HepG2 (cell line): ENCODE data around the gene ATP6V0E1. TPM values are rescaled to one million over a fixed set of nuclear protein-coding genes. Genes with fewer than 3 reads are reported as not detected.

ENCODE experiments used
- MTA1 ChIP-seq: sonication (generic); formaldehyde crosslinking; IDR thresholded peaks from 2 replicates; pipeline ENCODE4 v1.4.0; 2020; ENCODE audit warnings: missing genetic modification reagents, mild to moderate bottlenecking, borderline replicate concordance
- NCOA5 ChIP-seq: sonication (generic); formaldehyde crosslinking; IDR thresholded peaks from 2 replicates; pipeline ENCODE4 v1.4.0; 2020; ENCODE audit warnings: missing genetic modification reagents
- ZNF790 ChIP-seq: sonication (generic); formaldehyde crosslinking; IDR thresholded peaks from 2 replicates; pipeline ENCODE4 v1.8.0; 2022; ENCODE audit warnings: missing genetic modification reagents, mild to moderate bottlenecking, borderline replicate concordance
- polyA plus RNA-seq, 8 experiments: library from polyadenylated mRNA; depleted of rRNA in 3 of 8; stranded (reverse) in 7 of 8; unstranded in 1 of 8; fragments of >200 nt; fragmentation: Illumina TruSeq in 4 of 8; extraction: Trizol in 4 of 8; gene quantifications; 2 replicates each; pipeline versions ENCODE4 v1.2.1 to v1.2.3, GENCODE V29; 2011 to 2016; ENCODE audit warnings: low read depth in 4 of 8, missing spikeins in 1 of 8, mixed read lengths in 1 of 8; ENCODE audit not compliant: insufficient read depth in 1 of 8
- total RNA-seq, 5 experiments: library from RNA; depleted of rRNA; stranded (reverse); fragments of >200 nt; fragmentation: Illumina TruSeq; extraction: Trizol; gene quantifications; 2 replicates each; pipeline ENCODE4 v1.2.3, GENCODE V29; 2016; ENCODE audit warnings: low read depth in 1 of 5
- TF ChIP-seq, protein P1 (sequence below): sonication (generic); formaldehyde crosslinking; IDR thresholded peaks from 2 replicates; pipeline ENCODE4 v1.4.0; 2020; ENCODE audit warnings: missing genetic modification reagents
- TF ChIP-seq, protein P2 (sequence below): sonication (generic); formaldehyde crosslinking; conservative IDR thresholded peaks from 2 replicates; pipeline ENCODE4 v1.8.0; 2022; ENCODE audit warnings: mild to moderate bottlenecking, moderate library complexity, missing genetic modification reagents

The ATP6V0E1 gene
- total and polyA plus RNA-seq, 2 of the 13 experiments (the other 11 are each of a cell fraction or from before 2014, with no cell fraction given), result 143 to 215 TPM

DNA sequence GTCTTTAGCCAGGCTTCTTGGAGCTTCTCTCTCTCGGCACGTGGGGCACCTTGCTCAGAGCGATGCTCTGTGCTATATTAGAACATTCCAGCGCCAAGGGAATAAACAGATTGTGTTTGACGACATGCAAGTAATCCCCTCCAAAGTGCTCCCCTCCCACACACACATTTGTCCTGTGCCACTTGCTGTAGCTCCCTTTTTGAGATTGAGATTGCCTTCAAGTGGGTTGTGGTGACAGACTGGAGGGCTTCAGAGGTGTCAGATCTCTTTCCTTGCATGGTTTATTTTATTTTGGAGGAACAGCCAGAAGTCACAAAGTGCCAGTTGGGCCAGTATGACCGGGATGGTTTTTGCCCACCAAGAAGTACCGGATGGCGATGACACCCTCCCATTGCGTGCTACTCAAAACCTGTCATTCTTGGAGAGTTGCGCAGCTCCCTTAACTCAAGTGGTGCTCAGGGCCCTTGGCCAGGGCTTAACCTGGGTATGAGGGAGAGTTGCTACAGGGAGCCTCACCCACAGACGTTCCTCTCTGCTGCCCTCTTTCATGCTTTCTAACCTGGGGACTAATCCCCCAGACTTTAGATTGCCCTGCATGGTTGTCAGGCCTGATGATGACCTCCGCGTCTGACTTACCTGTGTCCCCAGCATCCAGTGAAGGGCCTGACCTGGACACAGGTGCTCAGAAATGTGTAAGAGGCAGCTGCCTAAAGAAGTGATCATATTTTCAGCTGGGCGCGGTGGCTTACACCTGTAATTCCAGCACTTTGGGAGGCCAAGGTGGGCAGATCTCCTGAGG is 43.1 kb upstream of the ATP6V0E1 start (continued):
- TF ChIP-seq, protein P1, sequence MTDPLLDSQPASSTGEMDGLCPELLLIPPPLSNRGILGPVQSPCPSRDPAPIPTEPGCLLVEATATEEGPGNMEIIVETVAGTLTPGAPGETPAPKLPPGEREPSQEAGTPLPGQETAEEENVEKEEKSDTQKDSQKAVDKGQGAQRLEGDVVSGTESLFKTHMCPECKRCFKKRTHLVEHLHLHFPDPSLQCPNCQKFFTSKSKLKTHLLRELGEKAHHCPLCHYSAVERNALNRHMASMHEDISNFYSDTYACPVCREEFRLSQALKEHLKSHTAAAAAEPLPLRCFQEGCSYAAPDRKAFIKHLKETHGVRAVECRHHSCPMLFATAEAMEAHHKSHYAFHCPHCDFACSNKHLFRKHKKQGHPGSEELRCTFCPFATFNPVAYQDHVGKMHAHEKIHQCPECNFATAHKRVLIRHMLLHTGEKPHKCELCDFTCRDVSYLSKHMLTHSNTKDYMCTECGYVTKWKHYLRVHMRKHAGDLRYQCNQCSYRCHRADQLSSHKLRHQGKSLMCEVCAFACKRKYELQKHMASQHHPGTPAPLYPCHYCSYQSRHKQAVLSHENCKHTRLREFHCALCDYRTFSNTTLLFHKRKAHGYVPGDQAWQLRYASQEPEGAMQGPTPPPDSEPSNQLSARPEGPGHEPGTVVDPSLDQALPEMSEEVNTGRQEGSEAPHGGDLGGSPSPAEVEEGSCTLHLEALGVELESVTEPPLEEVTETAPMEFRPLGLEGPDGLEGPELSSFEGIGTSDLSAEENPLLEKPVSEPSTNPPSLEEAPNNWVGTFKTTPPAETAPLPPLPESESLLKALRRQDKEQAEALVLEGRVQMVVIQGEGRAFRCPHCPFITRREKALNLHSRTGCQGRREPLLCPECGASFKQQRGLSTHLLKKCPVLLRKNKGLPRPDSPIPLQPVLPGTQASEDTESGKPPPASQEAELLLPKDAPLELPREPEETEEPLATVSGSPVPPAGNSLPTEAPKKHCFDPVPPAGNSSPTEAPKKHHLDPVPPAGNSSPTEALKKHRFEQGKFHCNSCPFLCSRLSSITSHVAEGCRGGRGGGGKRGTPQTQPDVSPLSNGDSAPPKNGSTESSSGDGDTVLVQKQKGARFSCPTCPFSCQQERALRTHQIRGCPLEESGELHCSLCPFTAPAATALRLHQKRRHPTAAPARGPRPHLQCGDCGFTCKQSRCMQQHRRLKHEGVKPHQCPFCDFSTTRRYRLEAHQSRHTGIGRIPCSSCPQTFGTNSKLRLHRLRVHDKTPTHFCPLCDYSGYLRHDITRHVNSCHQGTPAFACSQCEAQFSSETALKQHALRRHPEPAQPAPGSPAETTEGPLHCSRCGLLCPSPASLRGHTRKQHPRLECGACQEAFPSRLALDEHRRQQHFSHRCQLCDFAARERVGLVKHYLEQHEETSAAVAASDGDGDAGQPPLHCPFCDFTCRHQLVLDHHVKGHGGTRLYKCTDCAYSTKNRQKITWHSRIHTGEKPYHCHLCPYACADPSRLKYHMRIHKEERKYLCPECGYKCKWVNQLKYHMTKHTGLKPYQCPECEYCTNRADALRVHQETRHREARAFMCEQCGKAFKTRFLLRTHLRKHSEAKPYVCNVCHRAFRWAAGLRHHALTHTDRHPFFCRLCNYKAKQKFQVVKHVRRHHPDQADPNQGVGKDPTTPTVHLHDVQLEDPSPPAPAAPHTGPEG (CRISPR knock-in tag), result no peak
- TF ChIP-seq MTA1 (CRISPR knock-in tag) (no peak), ZNF790 (CRISPR knock-in tag) (no peak), NCOA5 (CRISPR knock-in tag) (no peak)
- TF ChIP-seq, protein P2, sequence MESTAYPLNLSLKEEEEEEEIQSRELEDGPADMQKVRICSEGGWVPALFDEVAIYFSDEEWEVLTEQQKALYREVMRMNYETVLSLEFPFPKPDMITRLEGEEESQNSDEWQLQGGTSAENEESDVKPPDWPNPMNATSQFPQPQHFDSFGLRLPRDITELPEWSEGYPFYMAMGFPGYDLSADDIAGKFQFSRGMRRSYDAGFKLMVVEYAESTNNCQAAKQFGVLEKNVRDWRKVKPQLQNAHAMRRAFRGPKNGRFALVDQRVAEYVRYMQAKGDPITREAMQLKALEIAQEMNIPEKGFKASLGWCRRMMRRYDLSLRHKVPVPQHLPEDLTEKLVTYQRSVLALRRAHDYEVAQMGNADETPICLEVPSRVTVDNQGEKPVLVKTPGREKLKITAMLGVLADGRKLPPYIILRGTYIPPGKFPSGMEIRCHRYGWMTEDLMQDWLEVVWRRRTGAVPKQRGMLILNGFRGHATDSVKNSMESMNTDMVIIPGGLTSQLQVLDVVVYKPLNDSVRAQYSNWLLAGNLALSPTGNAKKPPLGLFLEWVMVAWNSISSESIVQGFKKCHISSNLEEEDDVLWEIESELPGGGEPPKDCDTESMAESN (CRISPR knock-in tag), result no peak
